ENCODE data around the gene LARP7.
"Not testable (repeated sequence)": the region's sequence is repeated elsewhere in the genome, so short reads cannot be mapped to it uniquely, and the experiment has no call there.

The LARP7 gene

GRCh38 chr4:112651641-112652040 lies 14.7 kb downstream of the LARP7 start:
- DNase-seq = no peak

- no peak for DNase-seq
These were observed 15.3 kb downstream of the LARP7 start for GRCh38 chr4:112652216-112652615.

- DNase-seq = no peak
These were observed 18.3 kb downstream of the LARP7 start for GRCh38 chr4:112655270-112655669.

GRCh38 chr4:112656115-112656514 lies 19.2 kb downstream of the LARP7 start:
- DNase-seq = not testable (repeated sequence)

- DNase-seq = no peak
These were observed 27.7 kb downstream of the LARP7 start for GRCh38 chr4:112664611-112665010.

- no peak for DNase-seq
These were observed 31.2 kb downstream of the LARP7 start for GRCh38 chr4:112668131-112668530.

- DNase-seq = no peak
These were observed 36.1 kb downstream of the LARP7 start for GRCh38 chr4:112673076-112673475.

GRCh38 chr4:112673686-112674085 lies 36.7 kb downstream of the LARP7 start:
- no peak for DNase-seq

- no peak for DNase-seq
These were observed 37.4 kb downstream of the LARP7 start for GRCh38 chr4:112674376-112674775.

- no peak for DNase-seq
These were observed 40.7 kb downstream of the LARP7 start for GRCh38 chr4:112677519-112678091.

GRCh38 chr4:112680996-112681395 lies 44.1 kb downstream of the LARP7 start:
- no peak for DNase-seq

GRCh38 chr4:112693507-112693906 lies 56.6 kb downstream of the LARP7 start:
- DNase-seq = no peak

GRCh38 chr4:112700679-112701078 lies 63.7 kb downstream of the LARP7 start:
- no peak for DNase-seq

GRCh38 chr4:112702892-112703291 lies 65.9 kb downstream of the LARP7 start:
- no peak for DNase-seq

GRCh38 chr4:112704322-112704721 lies 67.4 kb downstream of the LARP7 start:
- no peak for DNase-seq

- no peak for DNase-seq
These were observed 68.3 kb downstream of the LARP7 start for GRCh38 chr4:112704991-112705845.

GRCh38 chr4:112705891-112706839 lies 69.2 kb downstream of the LARP7 start:
- DNase-seq = not testable (repeated sequence)

- no peak for DNase-seq
These were observed 69.9 kb downstream of the LARP7 start for GRCh38 chr4:112706840-112707207.

All from activated T-cell treated with anti-CD3 and anti-CD28 coated beads for 4 hours (primary cell).